ENCODE data around the gene SMG6. TPM values are rescaled to one million over a fixed set of nuclear protein-coding genes. Genes with fewer than 3 reads are reported as not detected.
"Not testable (repeated sequence)": the region's sequence is repeated elsewhere in the genome, so short reads cannot be mapped to it uniquely, and the experiment has no call there.

Gene SMG6
- polyA plus RNA-seq, 1 of the 3 experiments (the other 2 are of a cell fraction): 15.7 TPM

- no peak for DNase-seq
- H2AFZ ChIP-seq (ENCODE audit: low read depth): no peak overlapping the region
- 93% methylated on average over 3 of the region's 3 CpGs for WGBS (ENCODE audit: low lambda C conversion rate)
- ChIA-PET CTCF (interaction anchor here (0.6 to 1.4 kb wide), 4 partner anchors 10 to 64 kb away, joined by 3 to 4 read pairs (median 3); no protein-coding TSS in a partner anchor), POLR2A (interaction anchor here (0.9 kb wide), 1 partner anchor 17 kb away, joined by 5 read pairs; no protein-coding TSS in a partner anchor)
- H4K20me1 ChIP-seq (ENCODE audit: insufficient read depth): no peaks in the 10 kb centered on the region
- H3K27me3 ChIP-seq (ENCODE audit: insufficient read depth): no peaks in the 10 kb centered on the region
- no peak overlapping the region for H3K4me2 ChIP-seq
- H3F3A ChIP-seq (replicated peaks; ENCODE audit: insufficient read depth): peaks cover 15% of the 10 kb centered on the region
- H3K9me2 ChIP-seq: no peaks in the 10 kb centered on the region
- H3K4me3 ChIP-seq (ENCODE audit: low read depth in 2 of 2, low read length in 1 of 2): no peak overlapping the region
- H3K27ac ChIP-seq (ENCODE audit: low read depth in 2 of 2, low read length in 1 of 2): no peak overlapping the region
- no peaks in the 10 kb centered on the region for H3K4me1 ChIP-seq (ENCODE audit: control insufficient read depth in 1 of 2, insufficient read depth in 2 of 2, low read depth in 1 of 2, low read length in 1 of 2)
- H3K9ac ChIP-seq: no peak overlapping the region
- H3K79me2 ChIP-seq (ENCODE audit: insufficient read depth): peaks cover 15% of the 10 kb centered on the region
- H3K36me3 ChIP-seq (replicated peaks in 1 of 2; ENCODE audit: control insufficient read depth in 1 of 2, insufficient read depth in 2 of 2, low read length in 1 of 2): peaks cover 6 to 12% of the 10 kb centered on the region in 2 experiments
- TF ChIP-seq IRF3 (IDR thresholded peaks at IDR 0.05; ENCODE audit: low read depth, low read length): no peak
- TF ChIP-seq TCF12 (IDR thresholded peaks at IDR 0.05): no peak
- no peak for TF ChIP-seq MXI1 (IDR thresholded peaks at IDR 0.05; ENCODE audit: low read depth, low read length)
- no peak for TF ChIP-seq ELF1 (IDR thresholded peaks at IDR 0.05)
- no peak for TF ChIP-seq USF2 (IDR thresholded peaks at IDR 0.05; ENCODE audit: borderline replicate concordance, low read depth, low read length)
- no peak for TF ChIP-seq ZBTB33 (IDR thresholded peaks at IDR 0.05; ENCODE audit: borderline replicate concordance, low read depth)
- no peak for TF ChIP-seq CHD2 (IDR thresholded peaks at IDR 0.05; ENCODE audit: low read length, partially characterized antibody)
- TF ChIP-seq EZH2phosphoT487 (IDR thresholded peaks at IDR 0.05; ENCODE audit: borderline replicate concordance, low read depth): no peak
- no peak for TF ChIP-seq TEAD4 (IDR thresholded peaks at IDR 0.05; ENCODE audit: borderline replicate concordance, insufficient read depth)
- no peak for TF ChIP-seq FOXM1 (IDR thresholded peaks at IDR 0.05; ENCODE audit: low read depth)
- TF ChIP-seq POLR2AphosphoS5 (IDR thresholded peaks at IDR 0.05; ENCODE audit: low read depth, low read length): no peak
- TF ChIP-seq MAX (IDR thresholded peaks at IDR 0.05; ENCODE audit: low read depth): no peak
- TF ChIP-seq SIN3A (IDR thresholded peaks at IDR 0.05; ENCODE audit: borderline replicate concordance, low read depth, low read length): no peak
- TF ChIP-seq REST (IDR thresholded peaks at IDR 0.05; ENCODE audit: low read depth, low read length): no peak
- no peak for TF ChIP-seq RXRA (IDR thresholded peaks at IDR 0.05; ENCODE audit: borderline replicate concordance, low read depth)
- no peak for TF ChIP-seq YY1 (IDR thresholded peaks at IDR 0.05; ENCODE audit: low read depth)
- no peak for TF ChIP-seq NFIC (IDR thresholded peaks at IDR 0.05; ENCODE audit: borderline replicate concordance)
- TF ChIP-seq MEF2A (IDR thresholded peaks at IDR 0.05; ENCODE audit: borderline replicate concordance, low read depth): no peak
- no peak for TF ChIP-seq CTCF (IDR thresholded peaks at IDR 0.05)
- no peak for TF ChIP-seq JUND (IDR thresholded peaks at IDR 0.05)
- H3K9me3 ChIP-seq: no peaks in the 10 kb centered on the region
Observed at GRCh38 chr17:2317796-2318195, 14.2 kb upstream of the SMG6 start.

GRCh38 chr17:2316916-2317205 lies 13.3 kb upstream of the SMG6 start:
- H3K4me2 ChIP-seq; H4K20me1 ChIP-seq (ENCODE audit: insufficient read depth); POLR2A ChIA-PET: not testable (repeated sequence)

More at GRCh38 chr17:2316916-2317205, 13.3 kb upstream of the SMG6 start:
- DNase-seq; H3K9ac ChIP-seq; H3K9me3 ChIP-seq; H3K4me3 ChIP-seq (ENCODE audit: low read depth in 2 of 2, low read length in 1 of 2); H3K9me2 ChIP-seq; CTCF ChIA-PET; H3K27ac ChIP-seq (ENCODE audit: low read depth in 2 of 2, low read length in 1 of 2); H3K27me3 ChIP-seq (ENCODE audit: insufficient read depth); H3K36me3 ChIP-seq (replicated peaks in 1 of 2; ENCODE audit: control insufficient read depth in 1 of 2, insufficient read depth in 2 of 2, low read length in 1 of 2); H2AFZ ChIP-seq (ENCODE audit: low read depth); H3K4me1 ChIP-seq (ENCODE audit: control insufficient read depth in 1 of 2, insufficient read depth in 2 of 2, low read depth in 1 of 2, low read length in 1 of 2): not testable (repeated sequence)
- 83% methylated on average over 7 of the region's 7 CpGs for WGBS (ENCODE audit: low lambda C conversion rate)
- H3K79me2 ChIP-seq (ENCODE audit: insufficient read depth): peaks cover 15% of the 10 kb centered on the region
- H3F3A ChIP-seq (replicated peaks; ENCODE audit: insufficient read depth): peaks cover 15% of the 10 kb centered on the region
